ENCODE results near the gene SLC6A7.

Gene SLC6A7

DNA sequence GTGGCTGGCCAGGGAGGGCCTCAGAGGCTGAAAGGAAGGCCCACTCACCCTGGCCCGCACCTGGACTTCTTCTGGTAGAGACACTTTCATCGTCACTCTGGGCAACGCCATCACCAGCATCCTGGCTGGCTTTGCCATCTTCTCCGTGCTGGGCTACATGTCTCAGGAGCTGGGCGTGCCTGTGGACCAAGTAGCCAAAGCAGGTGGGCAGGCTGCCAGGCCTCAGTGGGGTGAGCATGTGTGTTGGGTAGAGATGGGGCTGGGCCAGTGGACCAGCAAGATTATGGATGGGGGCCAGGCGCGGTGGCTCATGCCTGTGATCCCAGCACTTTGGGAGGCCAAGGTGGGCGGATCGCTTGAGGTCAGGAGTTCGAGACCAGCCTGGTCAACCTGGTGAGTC is 12.6 kb downstream of the SLC6A7 start:
- no peak for TF ChIP-seq Cebpa-rat (IDR thresholded peaks at IDR 0.05)
- Histone ChIP-seq H3K4me3 (no peak overlapping the region), H3K27ac (no peak overlapping the region), H3K4me1 (peaks cover 22% of the 10 kb centered on the region), H3K9me3 (no peaks in the 10 kb centered on the region), H4K20me1 (no peaks in the 10 kb centered on the region), H3K9ac (no peak overlapping the region), H3K4me2 (no peak overlapping the region), H3K36me3 (no peaks in the 10 kb centered on the region), H3K27me3 (no peaks in the 10 kb centered on the region)

DNA sequence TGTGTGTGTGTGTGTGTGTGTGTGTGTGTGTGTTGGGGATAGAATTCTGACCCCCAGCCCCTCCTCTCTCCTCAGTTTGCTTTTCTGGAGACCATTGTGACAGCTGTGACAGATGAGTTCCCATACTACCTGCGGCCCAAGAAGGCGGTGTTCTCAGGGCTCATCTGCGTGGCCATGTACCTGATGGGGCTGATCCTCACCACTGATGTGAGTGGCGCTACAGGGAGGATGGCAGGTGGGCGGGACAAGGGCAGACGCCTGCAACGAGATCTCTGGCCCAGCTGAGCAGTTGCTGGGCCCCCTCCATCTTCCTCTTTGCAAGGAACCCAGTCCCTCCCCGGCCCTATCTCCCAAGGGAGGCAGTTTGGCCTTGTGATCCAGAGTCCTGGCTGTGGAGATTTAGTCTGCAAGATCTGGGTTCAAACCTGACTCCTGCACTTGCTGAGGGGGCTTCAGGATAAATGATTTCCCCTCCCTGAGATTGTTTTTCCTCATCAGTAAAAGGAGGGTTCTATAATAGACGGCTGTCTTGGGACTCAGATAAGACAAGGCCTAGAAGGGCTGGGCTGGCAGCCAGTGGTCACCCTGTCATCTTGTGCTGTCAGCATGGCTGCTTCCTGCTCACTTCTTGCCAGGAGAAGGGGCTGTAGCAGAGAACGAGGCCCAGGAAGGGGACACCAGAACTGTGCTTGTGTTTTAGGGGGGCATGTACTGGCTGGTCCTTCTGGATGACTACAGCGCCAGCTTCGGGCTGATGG is 14.1 kb downstream of the SLC6A7 start:
- Histone ChIP-seq H3K27me3 (0 out of 2 replicates have a peak, but pooled peaks cover 5% of the 10 kb centered on the region), H3K9ac (no peak overlapping the region), H3K4me2 (peak overlapping the region; percentile 45), H3K9me3 (no peaks in the 10 kb centered on the region), H3K4me3 (no peak overlapping the region), H3K27ac (no peak overlapping the region), H3K36me3 (no peaks in the 10 kb centered on the region), H3K4me1 (peaks cover 33% of the 10 kb centered on the region), H4K20me1 (no peaks in the 10 kb centered on the region)
- TF ChIP-seq Cebpa-rat (IDR thresholded peaks at IDR 0.05): no peak

DNA sequence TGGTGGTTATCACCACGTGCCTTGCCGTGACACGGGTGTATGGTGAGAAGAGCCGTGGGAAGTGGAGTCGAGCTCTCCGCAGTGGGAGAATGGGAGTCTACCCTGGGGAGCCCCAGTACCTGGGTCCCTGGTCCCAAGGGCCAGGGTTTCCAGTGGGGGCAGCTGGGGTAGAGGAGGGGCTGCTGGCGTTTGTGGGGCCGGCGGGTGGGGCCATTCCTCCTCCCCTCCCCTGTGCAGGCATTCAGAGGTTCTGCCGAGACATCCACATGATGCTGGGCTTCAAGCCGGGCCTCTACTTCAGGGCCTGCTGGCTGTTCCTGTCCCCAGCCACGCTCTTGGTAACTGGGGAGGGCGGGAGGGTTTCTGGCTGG is 14.7 kb downstream of the SLC6A7 start:
- 0 out of 2 replicates have a peak, but pooled peaks cover 5% of the 10 kb centered on the region for H3K27me3 ChIP-seq
- H3K9ac ChIP-seq: no peak overlapping the region
- no peak overlapping the region for H3K4me3 ChIP-seq
- H4K20me1 ChIP-seq: no peaks in the 10 kb centered on the region
- peak overlapping the region; percentile 45; the same call in 1 of the 2 replicates for H3K4me2 ChIP-seq
- H3K27ac ChIP-seq: no peak overlapping the region
- no peaks in the 10 kb centered on the region for H3K36me3 ChIP-seq
- H3K9me3 ChIP-seq: no peaks in the 10 kb centered on the region
- TF ChIP-seq Cebpa-rat (IDR thresholded peaks at IDR 0.05): no peak
- peaks cover 39% of the 10 kb centered on the region for H3K4me1 ChIP-seq

DNA sequence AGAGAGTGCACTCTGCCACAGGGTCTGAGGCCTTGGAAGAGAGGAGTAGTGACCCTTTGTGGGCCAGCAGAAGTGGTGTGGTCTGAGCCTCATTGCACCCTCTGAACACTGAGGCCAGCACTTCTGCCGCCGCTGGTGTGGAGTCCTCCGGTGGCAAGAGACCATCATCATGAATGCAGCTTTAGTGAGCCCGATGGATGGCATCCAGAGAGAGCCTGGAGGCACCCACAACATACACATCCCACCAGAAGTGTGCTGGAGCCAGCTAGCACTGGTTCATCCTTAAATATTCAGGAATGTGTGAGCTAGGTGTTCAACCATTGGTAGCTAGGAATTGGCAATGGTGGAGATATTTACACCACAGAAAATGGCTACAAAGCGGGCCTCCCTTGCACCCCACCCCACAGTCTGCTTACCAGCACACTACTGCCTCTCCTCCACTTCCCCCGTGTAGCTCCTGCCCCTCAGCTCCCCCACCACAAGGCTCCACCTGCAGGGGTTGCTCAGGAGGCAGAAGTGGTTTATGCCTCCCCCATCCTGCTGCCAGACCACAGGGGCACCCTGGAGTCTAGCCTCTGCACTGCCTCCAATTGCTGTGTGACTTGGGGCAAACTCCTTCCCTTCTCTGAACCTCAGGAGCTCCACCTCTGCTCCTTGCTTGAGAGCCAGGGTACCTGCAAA is 16.4 kb downstream of the SLC6A7 start:
- H3K27ac ChIP-seq: no peak overlapping the region
- H3K9me3 ChIP-seq: no peaks in the 10 kb centered on the region
- H3K27me3 ChIP-seq: 0 out of 2 replicates have a peak, but pooled peaks cover 5% of the 10 kb centered on the region
- peaks cover 56% of the 10 kb centered on the region for H3K4me1 ChIP-seq
- H3K4me3 ChIP-seq: no peak overlapping the region
- no peak for TF ChIP-seq Cebpa-rat (IDR thresholded peaks at IDR 0.05)
- no peaks in the 10 kb centered on the region for H3K36me3 ChIP-seq
- no peaks in the 10 kb centered on the region for H4K20me1 ChIP-seq
- H3K4me2 ChIP-seq: peak overlapping the region; percentile 55
- no peak overlapping the region for H3K9ac ChIP-seq

GRCh38 chr5:150206779-150207115 is 16.9 kb downstream of the SLC6A7 start:
- Histone ChIP-seq H3K9ac (no peak overlapping the region), H3K27ac (no peak overlapping the region), H3K36me3 (no peaks in the 10 kb centered on the region), H3K27me3 (0 out of 2 replicates have a peak, but pooled peaks cover 5% of the 10 kb centered on the region), H3K4me3 (no peak overlapping the region), H3K4me1 (peaks cover 60% of the 10 kb centered on the region), H3K4me2 (peak overlapping the region; percentile 55), H4K20me1 (no peaks in the 10 kb centered on the region), H3K9me3 (no peaks in the 10 kb centered on the region)
- no peak for TF ChIP-seq Cebpa-rat (IDR thresholded peaks at IDR 0.05)

DNA sequence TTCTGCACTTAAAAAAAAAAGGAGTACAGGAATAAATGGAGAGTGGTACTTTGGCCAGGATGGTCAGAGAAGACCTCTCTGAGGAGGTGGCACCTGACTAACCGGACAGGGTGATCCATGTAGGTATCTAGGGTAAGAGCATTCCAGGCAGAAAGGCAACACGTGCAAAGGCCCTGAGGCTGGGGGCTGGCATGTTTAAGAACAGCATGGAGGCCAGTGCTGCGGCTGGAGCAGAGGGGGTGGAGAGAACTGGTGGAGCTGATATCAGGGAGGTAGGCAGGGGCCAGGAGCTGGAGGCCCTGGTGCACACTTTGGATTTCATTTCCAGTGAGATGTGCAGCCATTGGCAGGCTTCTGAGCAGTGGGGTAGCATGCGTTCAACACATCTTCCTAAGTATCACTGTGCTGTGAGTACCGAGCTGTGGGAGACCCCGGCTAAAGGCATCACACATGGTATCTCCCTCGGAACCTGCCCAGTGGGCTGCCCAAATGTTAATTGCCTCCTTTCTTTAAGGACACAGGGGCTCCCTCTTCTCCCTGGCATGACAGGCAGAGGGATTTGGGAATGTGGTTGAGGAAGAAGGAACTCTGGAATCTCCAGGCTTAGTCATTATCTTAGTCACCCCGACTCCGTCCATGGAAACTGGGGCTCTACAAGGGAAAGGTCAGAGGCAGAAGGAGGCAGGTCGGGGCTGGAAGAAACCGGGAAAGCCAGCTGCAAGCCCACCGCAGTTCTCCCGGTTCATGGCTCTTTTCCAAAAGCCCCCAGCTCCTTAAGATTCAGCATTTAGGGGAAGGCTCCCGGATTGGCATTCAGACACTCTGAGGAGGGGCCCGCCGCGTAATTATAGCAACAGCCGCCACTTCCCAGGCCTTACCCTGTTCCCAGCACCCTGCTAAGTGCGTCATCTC is 18.6 kb downstream of the SLC6A7 start:
- no peak for TF ChIP-seq Cebpa-rat (IDR thresholded peaks at IDR 0.05)
- H3K4me3 ChIP-seq: peak overlapping the region; percentile 41
- H3K9ac ChIP-seq: 0 out of 2 replicates have a peak overlapping the region, but pooled peaks have one; percentile 35
- H3K27ac ChIP-seq: no peak overlapping the region
- H4K20me1 ChIP-seq: no peaks in the 10 kb centered on the region
- no peaks in the 10 kb centered on the region for H3K36me3 ChIP-seq
- peak overlapping the region; percentile 87 for H3K4me2 ChIP-seq
- peaks cover 74% of the 10 kb centered on the region for H3K4me1 ChIP-seq
- 0 out of 2 replicates have a peak, but pooled peaks cover 5% of the 10 kb centered on the region for H3K27me3 ChIP-seq
- H3K9me3 ChIP-seq: no peaks in the 10 kb centered on the region

GRCh38 chr5:150209099-150209635 is 19.3 kb downstream of the SLC6A7 start:
- no peaks in the 10 kb centered on the region for H4K20me1 ChIP-seq
- no peak for TF ChIP-seq Cebpa-rat (IDR thresholded peaks at IDR 0.05)
- peak overlapping the region; percentile 41 for H3K4me3 ChIP-seq
- 0 out of 2 replicates have a peak, but pooled peaks cover 5% of the 10 kb centered on the region for H3K27me3 ChIP-seq
- peak overlapping the region; percentile 87 for H3K4me2 ChIP-seq
- 0 out of 2 replicates have a peak overlapping the region, but pooled peaks have one; percentile 35 for H3K9ac ChIP-seq
- no peaks in the 10 kb centered on the region for H3K9me3 ChIP-seq
- peaks cover 73% of the 10 kb centered on the region for H3K4me1 ChIP-seq
- H3K36me3 ChIP-seq: no peaks in the 10 kb centered on the region
- H3K27ac ChIP-seq: no peak overlapping the region

DNA sequence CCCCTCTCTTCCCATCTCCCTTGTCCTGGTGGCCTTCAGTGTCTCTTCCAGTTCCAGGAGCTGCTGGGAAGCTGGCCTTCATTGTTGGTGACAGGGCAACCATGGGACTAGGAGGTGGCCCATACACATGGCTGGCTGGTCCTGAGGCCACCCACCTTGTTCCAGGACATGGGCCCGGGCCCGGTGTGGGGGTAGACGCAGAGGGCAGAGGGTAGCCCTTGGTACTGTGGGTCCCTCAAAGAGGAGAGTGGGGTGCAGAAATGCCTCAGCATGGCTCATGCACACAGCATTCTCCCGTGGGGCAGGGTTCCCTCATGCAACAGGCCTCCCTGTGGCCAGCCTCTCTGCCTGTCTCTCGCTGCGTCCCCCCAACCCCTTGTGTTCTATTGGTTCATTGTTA is 20.8 kb downstream of the SLC6A7 start:
- Histone ChIP-seq H3K4me3 (no peak overlapping the region), H3K36me3 (no peaks in the 10 kb centered on the region), H3K27me3 (0 out of 2 replicates have a peak, but pooled peaks cover 5% of the 10 kb centered on the region), H3K9ac (no peak overlapping the region), H4K20me1 (no peaks in the 10 kb centered on the region), H3K9me3 (no peaks in the 10 kb centered on the region), H3K4me2 (peak overlapping the region; percentile 87), H3K27ac (peak overlapping the region; percentile 22; the same call in 1 of the 2 replicates), H3K4me1 (peaks cover 72% of the 10 kb centered on the region)
- TF ChIP-seq Cebpa-rat (IDR thresholded peaks at IDR 0.05): no peak

All from BLaER1 (cell line).